GM19099 (cell line): ENCODE measurements around the gene SLC18A2.

Source experiments
- POLR2A ChIP-seq: IDR thresholded peaks from 3 replicates; pipeline ENCODE4 v1.6.1; 2011; ENCODE audit warnings: low read depth; ENCODE audit not compliant: insufficient read length; ENCODE audit errors: extremely low read depth

SLC18A2 gene

DNA sequence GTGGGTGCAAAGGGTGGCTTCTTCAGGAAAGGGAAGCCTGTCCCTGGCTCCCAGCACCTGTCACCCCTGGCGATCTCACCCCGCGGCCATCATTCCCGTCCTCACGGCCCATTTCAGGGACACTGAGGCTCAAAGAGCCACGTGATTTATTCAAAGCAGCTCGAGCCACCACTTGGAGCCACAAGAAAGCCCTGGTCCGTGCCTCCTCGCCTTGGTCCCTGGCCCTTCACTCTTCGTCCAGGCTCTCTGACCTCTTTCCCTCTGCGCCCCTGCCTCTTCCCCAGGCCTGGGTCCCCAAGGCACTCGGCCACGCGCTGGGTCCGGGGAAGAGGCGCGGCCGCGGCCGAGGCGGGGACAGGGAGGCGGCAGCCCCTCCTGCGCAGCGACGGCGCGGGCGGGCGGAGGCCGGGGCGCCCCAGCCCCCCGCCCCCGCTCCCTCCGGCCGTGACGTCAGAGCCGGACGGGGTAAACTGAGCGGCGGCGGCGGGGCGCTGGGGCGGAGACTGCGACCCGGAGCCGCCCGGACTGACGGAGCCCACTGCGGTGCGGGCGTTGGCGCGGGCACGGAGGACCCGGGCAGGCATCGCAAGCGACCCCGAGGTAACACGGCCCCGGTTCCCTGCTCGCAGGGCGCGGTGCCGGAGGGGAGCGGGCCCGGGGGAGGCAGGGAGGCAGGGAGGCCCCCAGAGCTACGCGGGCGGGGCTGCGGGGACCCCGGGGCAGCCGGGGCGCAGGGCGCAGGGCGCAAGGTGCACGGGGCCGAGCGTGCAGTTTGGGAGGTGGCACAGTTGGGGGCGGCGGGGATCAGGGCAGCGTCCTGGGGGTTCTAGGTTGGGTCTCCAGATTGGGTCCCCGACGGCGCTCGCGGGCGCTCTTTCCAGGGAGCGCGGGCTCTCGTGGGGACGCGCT lies at the start of gene SLC18A2:
SLC18A2 (plus strand) TSS at position 494 of the 909 bp plus-strand sequence. CDS start 580 bp downstream, outside the sequence.
- TF ChIP-seq POLR2A, result no peak

DNA sequence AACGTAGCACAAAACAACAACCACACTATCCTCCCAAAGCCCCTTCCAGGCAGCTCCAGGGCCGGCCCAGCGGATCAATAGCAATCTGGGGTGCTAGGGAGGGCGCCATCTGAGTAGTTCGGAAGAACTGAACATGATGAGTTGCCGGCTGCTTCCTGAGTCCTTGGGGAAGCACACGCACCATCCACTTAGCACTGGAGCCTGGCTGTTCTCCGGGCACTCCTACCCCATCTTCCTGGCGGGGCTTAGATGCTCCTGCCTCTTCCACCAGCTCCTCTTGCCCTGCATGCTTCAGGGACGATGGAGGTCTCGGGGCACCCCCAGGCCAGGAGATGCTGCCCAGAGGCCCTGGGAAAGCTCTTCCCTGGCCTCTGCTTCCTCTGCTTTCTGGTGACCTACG lies 43.7 kb upstream of the SLC18A2 start, which contains the start of gene KCNK18:
KCNK18 (plus strand) TSS at position 301 of the 400 bp plus-strand sequence; CDS start at position 301, 0 bp downstream.
- no peak for TF ChIP-seq POLR2A

DNA sequence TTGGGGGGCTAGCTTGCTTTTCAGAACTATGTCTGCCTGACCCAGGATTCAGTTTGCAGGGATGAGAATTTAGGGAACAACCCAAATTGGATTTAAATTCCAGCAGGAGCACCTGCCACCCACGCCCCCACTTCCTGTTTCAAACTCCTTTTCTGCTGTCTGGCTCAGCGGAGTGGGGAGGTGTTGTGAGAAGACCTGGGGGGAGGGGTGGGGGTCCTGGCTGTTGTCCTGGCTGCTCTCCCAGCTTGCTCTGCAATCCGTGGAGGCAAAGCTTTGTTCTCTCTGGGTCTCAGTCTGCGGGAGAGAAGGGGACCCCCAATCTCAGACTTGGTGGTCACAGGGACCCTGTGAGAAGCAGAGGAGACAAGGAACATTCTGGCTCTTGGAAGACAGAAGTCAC lies 42.8 kb upstream of the SLC18A2 start:
- TF ChIP-seq POLR2A, result no peak

DNA sequence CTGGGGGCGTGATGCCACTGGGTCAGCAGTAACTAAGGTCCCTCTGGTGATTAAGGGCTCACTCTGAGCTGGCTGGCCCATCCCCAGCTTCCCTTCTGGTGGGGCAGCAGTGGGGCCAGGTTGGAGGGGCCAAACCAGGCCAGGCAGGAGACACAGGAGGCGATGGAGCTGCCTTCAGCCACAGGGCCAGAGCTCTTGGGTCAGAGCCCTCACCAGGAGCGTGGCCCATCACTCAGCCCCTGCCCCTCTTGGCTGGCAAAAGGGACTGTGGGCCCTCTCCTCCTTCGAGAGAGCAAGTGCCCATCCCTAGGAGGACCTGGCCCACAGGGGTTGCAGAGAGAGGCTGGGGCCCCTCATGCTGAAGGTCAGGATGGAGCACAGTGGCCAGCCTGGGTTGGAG lies 39.1 kb upstream of the SLC18A2 start:
- no peak for TF ChIP-seq POLR2A

DNA sequence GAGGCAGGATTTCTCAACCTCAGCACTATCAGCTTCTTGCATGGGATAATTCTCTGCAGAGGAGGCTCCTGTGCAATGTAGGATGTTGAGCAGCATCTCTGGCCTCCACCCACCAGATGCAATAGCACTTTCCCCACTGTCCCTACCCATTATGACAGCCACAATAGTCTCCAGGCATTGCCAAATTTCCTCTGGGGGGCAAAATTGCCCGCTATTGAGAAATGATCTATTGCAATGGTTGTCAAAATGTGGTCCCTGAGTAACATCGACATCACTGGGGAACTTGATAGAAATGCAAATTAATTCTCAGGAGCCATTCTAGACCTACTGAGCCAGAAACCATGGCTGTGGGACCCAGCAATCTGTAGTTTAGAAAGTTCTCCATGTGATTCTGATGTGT lies 36.6 kb upstream of the SLC18A2 start:
- TF ChIP-seq POLR2A, result no peak

DNA sequence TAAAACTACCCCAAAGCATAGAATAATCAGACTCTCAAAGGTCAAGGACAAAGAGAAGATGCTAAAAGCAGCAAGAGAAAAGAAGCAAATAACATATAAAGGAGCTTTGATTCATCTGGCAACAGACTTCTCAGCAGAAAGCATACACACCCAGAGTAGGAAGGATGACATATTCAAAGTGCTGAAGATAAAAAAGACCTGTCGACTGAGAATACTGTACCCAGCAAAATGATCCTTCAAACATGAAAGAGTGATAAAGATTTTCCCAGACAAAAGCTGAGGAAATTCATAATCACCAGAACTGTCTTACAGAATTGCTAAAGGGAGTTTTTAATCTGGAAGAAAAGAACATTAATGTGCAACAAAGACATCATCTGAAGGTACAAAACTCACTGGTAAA lies 28.7 kb upstream of the SLC18A2 start:
- no peak for TF ChIP-seq POLR2A

DNA sequence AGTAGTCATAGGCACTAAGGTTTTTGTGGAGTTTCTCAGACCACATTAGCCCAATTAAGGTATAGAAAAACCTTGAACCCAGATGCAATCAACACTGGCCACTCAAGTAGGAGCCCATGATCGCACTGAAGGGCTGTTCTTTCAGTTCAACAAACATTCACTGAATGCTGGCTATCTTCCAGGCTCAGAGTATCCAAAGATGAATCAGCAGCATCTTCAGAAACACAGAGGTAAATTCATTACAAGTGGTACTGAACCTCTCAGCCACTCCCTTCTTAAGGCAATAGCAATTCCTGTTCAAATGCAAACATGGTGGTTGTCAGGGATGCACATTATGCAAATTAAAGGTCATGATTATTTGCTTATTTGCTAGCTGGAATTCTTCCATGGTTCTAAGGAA lies 26.5 kb upstream of the SLC18A2 start:
- TF ChIP-seq POLR2A, result no peak

DNA sequence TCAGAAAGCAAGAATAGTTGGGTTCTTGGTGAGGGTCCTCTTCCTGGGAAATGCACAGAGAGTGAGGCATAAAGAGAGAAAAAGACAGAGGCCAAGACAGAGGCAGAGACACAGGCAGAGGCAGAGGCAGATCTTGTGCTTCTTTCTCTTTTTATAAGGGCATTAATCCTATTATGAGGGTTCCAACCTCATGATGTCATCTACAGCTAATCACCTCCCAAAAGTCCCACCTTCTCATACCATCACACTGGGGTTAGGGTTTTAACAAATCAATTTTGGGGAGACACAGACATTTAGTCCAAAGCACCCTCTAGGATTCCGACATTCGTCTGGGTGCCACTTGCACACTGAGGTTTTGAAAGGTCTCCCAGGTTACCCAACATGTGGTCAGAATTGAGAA lies 25.8 kb upstream of the SLC18A2 start:
- TF ChIP-seq POLR2A, result no peak

DNA sequence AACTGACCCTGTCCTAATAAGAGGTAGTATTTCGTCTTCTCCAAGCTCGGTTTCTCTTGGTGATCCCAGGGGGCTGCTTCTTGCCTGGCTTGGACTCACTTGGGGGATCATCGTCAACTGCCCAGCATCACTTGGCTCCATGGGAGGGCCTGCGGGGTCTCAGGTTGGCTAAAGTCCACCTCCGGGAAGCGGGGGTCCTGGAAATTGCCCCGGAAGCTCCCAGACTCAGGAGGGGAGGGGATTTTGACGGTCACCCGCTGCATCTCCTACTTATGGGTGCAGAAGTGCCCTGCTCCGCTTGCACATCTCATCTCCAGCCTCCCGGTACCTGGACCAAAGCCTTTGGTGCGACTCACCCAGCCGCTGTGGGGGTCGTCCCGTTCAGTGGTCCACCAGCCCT lies 24.9 kb upstream of the SLC18A2 start:
- TF ChIP-seq POLR2A, result no peak

DNA sequence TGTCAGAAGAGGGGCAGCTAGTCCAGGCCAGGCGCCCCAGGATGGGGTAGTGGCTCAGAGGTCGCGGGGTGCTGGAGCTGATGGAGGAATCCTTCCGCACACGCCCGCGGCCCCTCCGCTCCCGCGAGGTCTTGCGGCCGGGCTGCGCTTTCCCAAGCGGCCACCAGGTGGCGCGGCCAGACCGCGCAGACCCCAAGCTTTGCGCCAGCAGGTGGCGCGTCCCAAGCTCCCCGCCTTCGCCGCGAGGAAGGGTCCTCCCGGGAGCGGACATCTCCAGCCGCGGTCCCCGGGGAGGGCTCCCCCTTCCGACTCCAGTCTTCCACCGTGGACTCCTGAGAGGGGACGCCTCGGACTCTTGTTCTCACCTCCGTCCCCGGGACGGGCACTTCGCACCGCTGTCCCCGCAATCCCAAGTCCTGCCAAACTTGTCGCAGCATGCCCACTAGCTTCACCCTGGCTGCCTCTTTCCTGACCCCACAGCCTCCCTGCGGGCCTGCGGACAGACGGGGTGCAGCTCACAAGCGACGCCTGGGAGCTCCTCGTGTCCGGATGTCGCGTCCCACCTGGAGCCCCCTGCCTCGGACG lies 24.2 kb upstream of the SLC18A2 start:
- no peak for TF ChIP-seq POLR2A

DNA sequence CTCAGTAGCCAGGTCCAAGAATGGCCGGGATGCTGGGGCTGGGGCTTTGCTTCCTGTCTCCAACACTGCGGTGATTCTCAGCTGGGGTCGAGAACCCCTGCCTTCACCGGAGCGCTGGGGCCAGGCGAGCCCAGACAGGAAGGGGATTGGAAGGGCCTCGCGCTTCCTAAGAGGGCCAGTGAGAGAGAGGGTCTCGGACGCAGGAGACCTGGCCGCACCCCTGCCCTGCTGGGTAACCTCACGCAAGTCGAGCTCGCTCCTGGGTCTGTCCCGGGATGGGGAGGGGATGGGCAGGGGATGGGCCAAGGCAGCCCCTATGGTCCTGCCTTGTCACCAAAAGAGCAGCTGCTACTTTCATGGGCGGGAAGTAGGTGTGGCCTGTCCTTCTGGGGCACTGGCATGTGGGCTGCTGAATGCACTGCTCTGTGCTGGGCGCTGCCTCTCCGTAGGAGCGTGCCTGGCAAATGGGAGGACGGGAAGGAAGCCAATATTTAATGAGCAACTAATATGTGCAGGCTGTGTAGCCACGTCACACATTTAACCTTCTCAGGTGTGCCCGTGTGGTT lies 23.6 kb upstream of the SLC18A2 start:
- no peak for TF ChIP-seq POLR2A

DNA sequence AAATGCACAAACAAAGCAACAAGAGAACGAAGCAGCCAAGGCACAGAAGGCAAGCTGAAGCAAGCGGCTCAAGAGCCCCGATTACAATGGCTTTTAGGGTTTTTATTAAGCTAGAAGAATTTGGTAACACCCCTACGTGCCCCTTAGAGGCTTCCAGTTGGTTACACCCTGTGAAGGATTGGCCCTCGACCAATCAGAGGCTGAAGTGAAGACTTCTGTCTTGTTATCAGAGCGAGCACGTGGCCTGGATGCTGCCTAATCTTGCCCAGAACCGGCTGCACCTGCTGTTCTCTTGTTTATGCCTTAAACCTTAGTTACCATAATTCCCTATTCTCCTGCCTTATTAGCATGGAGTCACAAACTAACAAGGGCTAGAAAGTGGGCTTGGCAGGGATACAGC lies 22.3 kb upstream of the SLC18A2 start:
- no peak for TF ChIP-seq POLR2A

DNA sequence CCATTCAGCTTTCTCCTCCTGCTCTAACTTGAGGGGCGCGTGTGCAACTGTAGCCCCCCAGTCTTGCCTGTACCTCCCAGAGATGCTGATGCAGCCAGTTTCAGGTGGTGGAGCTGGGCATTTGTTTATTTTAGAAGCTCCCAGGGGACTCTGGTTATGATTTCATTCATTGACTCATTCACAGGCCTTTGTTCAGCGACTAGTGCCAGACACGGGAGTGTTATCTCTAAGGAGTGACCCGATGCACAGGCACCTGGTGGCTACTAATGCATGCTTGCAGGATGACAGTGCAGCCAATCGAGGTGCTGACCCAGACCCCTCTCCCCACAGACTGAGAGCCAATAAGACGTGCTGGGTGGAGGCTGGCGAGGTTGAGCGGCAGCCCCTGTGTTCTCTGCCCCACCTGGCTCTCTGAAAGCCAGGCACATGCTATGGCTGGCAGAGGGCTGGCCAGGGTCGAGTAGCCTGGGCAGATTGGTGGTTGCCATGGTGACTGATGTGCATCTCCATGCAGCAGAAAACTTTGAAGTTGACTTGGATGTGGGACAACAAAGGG lies 19.7 kb upstream of the SLC18A2 start:
- TF ChIP-seq POLR2A, result no peak

DNA sequence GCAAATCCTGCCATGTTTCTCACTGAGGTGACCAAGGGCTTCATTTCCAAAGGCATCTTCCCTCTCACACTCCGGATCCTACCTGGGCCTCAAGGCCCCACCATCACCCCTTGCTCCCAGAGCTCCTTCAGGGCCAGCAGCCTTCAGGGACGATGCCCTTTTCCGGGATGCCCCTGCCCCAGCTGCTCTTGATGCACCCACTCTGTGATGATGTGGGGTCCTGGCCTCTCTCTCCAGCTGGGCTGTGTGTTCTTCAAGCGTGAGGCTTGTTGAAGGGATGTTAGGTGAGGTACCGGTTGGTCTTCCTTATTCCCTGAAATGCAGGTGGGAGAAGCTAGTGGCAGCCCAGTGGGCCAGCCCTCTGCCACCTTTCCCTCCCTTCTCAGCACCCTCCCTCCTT lies 18.4 kb upstream of the SLC18A2 start:
- TF ChIP-seq POLR2A, result no peak

DNA sequence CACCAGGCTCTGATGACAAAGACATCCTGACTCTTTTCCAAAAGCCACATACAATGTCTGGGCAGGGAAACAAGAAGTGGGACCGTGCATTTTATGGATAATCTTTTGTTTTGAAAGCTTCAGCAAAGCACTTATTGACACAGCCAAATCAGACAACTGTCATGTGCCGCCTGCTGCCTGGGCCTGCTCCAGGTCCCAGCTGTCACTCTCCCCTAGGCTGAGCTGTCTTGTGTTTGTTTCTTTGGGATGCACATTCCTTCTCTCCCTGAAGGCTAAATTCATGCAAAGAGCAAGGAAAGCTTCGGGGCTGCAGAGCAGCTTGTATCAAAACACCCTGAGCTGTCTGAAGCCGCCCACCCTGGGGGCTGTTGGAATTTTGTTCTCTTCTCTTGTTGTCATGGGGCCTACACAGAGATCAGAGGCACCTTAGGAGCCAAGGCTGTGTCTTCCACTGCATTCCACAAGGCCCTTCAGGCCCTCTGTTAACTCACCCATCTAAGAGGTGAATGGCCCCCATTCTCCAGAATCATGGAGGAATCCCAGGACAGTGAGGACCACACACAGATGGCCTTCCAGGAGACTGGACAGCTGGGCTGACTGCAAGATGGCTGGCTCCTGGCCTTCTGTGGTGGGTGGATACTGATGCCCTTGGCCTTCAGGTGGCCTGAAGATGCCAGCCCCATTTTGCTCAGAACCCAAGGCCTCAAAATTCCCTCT lies 17.8 kb upstream of the SLC18A2 start:
- no peak for TF ChIP-seq POLR2A

DNA sequence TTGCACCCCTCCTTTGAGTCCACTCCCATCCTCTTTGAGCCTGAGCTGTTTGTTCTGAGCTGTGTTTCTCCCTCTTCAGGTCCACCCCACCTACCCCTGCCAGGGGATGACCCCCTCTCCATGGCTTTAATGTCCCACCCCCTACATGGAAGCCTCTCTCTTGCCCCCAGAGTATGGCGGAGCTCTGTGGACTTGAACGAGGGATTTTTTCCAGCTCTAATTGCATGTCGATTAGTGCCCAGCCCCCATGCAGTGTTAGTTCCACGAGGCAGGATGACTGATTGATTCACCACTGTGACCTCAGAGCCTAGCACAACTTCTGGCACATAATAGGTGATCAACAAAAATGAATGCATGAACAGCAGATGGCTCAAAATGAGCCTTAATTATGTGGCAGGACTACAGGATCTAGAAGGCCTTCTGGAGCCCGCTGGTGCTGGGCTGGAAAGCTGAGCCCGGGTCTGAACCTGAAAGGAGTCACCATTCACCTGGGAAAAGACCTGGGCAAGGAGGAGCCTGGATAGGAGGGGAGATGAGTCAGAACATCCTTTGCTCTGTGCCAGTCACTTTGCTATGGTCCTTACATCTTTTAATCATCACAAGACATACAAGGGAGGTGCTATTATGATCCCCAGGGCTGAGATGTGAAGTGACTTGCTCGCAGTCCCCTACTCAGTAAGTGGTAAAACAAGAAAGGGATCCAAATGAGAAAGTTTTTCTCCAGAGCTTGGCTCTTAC lies 17.1 kb upstream of the SLC18A2 start:
- TF ChIP-seq POLR2A, result no peak
